GM19099 (cell line): ENCODE results near the gene BBX.

Experiments
- POLR2A ChIP-seq: IDR thresholded peaks from 3 replicates; pipeline ENCODE4 v1.6.1; 2011; ENCODE audit warnings: low read depth; ENCODE audit not compliant: insufficient read length; ENCODE audit errors: extremely low read depth

Gene BBX

GRCh38 chr3:107841831-107842230 lies 319.1 kb downstream of the BBX start:
- TF ChIP-seq POLR2A, result no peak

DNA sequence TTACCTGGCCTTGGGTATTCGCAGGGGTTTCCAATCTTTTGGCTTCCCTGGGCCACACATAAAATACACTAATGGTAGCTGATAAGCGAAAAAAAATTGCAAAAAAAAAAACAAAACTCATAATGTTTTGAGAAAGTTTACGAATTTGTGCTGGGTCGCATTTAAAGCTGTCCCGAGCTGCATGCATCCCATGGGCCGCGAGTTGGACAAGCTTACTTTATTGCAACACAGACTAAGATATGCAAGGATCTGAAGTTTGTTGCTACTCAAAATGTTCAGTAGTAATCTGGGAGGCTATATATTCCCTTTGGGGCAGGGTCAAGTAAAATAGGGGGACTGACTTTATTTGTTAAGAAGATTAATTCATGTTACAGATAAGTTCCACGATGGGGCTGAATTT lies 320.2 kb downstream of the BBX start:
- TF ChIP-seq POLR2A, result no peak

GRCh38 chr3:107845380-107846278 lies 322.9 kb downstream of the BBX start:
- no peak for TF ChIP-seq POLR2A

DNA sequence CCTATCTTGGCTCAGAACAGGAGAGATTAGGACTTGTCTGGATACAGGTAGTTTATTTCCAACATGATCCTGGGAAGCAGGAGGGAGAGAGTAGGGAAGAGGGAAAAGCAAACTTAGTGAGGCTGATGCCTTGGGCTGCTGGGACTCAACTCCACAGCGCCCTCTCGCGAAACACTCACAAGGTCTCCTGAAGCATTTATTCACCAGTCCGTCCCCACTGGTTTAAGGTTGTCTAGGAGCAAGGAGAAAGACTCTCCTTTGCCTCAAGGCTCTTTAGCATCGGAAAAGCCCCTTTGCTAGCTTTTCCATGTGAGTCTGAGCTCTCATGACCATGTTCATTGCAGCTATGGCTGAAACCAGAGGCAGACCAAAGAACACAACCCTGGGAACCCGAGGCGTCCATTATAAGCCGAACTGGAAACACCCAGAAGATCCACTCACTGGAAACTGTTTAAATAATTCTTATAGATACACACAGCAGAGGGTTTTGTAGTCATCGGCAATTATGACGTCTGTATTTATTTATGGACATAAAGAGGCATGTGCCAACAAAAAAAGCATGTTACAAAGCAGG lies 323.6 kb downstream of the BBX start:
- TF ChIP-seq POLR2A, result no peak

- TF ChIP-seq POLR2A, result no peak
These were observed 325.0 kb downstream of the BBX start for GRCh38 chr3:107847791-107848190.

GRCh38 chr3:107848351-107848915 lies 325.7 kb downstream of the BBX start:
- TF ChIP-seq POLR2A, result no peak

- TF ChIP-seq POLR2A, result no peak
These were observed 327.9 kb downstream of the BBX start for GRCh38 chr3:107850681-107851080.

DNA sequence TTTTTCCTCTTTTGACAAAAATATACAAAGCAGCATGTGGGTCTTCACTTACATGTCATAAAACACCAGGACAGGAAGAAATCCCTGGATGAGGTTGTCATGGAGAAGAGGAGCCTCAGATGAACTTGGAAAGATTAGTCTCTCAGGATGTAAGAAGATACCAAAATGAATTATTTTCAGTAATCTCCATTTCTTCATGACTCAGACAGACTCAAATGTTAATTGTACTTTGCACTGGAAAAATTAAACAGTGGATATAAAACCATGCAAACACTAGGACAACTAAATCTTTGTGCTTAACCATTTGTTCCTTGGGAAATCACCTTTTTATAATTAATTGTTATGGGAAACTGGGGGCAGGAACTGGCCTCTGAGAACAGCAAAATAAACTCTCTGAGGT lies 331.1 kb downstream of the BBX start:
- TF ChIP-seq POLR2A, result no peak

- no peak for TF ChIP-seq POLR2A
These were observed 332.0 kb downstream of the BBX start for GRCh38 chr3:107854733-107855132.

GRCh38 chr3:107855710-107856109 lies 332.9 kb downstream of the BBX start:
- TF ChIP-seq POLR2A, result no peak

GRCh38 chr3:107857854-107858253 lies 335.1 kb downstream of the BBX start:
- TF ChIP-seq POLR2A, result no peak

DNA sequence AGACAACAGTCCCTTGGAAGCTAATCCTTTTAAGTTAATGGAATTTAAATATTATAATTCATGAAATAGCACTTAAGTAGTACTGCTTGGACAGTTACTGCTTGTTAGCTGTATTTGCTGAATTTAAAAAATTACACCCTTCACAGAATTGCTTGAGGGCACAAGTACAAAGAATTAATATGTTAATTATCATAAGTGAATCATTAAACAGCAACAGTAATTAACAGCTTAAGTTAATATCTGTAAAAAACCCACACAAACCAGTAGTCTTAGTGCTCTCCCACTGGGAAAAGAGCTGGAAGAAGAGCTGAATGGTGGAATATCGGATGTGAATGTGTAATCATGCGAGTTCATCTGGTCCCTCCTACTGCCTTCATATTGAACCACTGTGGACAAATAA lies 336.1 kb downstream of the BBX start:
- no peak for TF ChIP-seq POLR2A
